Liver (tissue), 9 donors: ENCODE measurements around the gene SP100. TPM values are rescaled to one million over a fixed set of nuclear protein-coding genes. Genes with fewer than 3 reads are reported as not detected.

Experiments
- DNase-seq: peaks from one replicate; pipeline ENCODE4 v3.0.0-alpha.2; 2017; ENCODE audit warnings: low spot score
- H3K27ac ChIP-seq, 2 donors: one replicate each; pipeline ENCODE4 v1.7.0; 2013; ENCODE audit warnings: inconsistent platforms in 2 of 2, low read length in 2 of 2, control low read depth in 1 of 2, low read depth in 1 of 2, mild to moderate bottlenecking in 1 of 2
- H3K27me3 ChIP-seq, 4 donors: one replicate each; pipeline versions ENCODE4 v1.6.1 to v1.7.0; 2013; ENCODE audit warnings: low read length in 3 of 4, inconsistent platforms in 1 of 4, mild to moderate bottlenecking in 1 of 4, moderate library complexity in 1 of 4; ENCODE audit not compliant: control insufficient read depth in 4 of 4, insufficient read depth in 4 of 4
- H3K36me3 ChIP-seq, 4 donors: one replicate each; pipeline versions ENCODE4 v1.6.1 to v1.7.0; 2013; ENCODE audit warnings: low read length in 3 of 4, mild to moderate bottlenecking in 3 of 4, low read depth in 1 of 4, moderate library complexity in 1 of 4; ENCODE audit not compliant: control insufficient read depth in 4 of 4, insufficient read depth in 3 of 4
- H3K4me1 ChIP-seq, 4 donors: one replicate each; pipeline versions ENCODE4 v1.6.1 to v1.7.0; 2013; ENCODE audit warnings: low read length in 3 of 4, mild to moderate bottlenecking in 3 of 4, moderate library complexity in 1 of 4; ENCODE audit not compliant: control insufficient read depth in 4 of 4, insufficient read depth in 4 of 4
- H3K4me3 ChIP-seq, 3 donors: one replicate each; pipeline versions ENCODE4 v1.6.1 to v1.7.0; 2013; ENCODE audit warnings: low read length in 3 of 3, control low read depth in 1 of 3, low read depth in 1 of 3, mild to moderate bottlenecking in 1 of 3
- H3K9ac ChIP-seq, 2 donors: one replicate each; pipeline ENCODE4 v1.7.0; 2013; ENCODE audit warnings: low read length in 2 of 2, mild to moderate bottlenecking in 2 of 2, moderate library complexity in 2 of 2, control low read depth in 1 of 2, low read depth in 1 of 2
- H3K9me3 ChIP-seq, 4 donors: one replicate each; pipeline versions ENCODE4 v1.6.1 to v1.7.0; 2013; ENCODE audit warnings: low read length in 3 of 4; ENCODE audit not compliant: control insufficient read depth in 4 of 4
- ATF3 ChIP-seq: IDR thresholded peaks from 2 replicates; pipeline ENCODE4 v1.6.1; 2016; ENCODE audit warnings: antibody characterized with exemption
- CTCF ChIP-seq: fragments of 150-350 bp; IDR thresholded peaks from 2 replicates; pipeline ENCODE4 v1.5.1; 2017; ENCODE audit warnings: improper control_type of control experiment, low read depth, low read length; ENCODE audit not compliant: missing input control
- FOXA1 ChIP-seq: IDR thresholded peaks from 2 replicates; pipeline ENCODE4 v1.6.1; 2016; ENCODE audit warnings: antibody characterized with exemption
- GABPA ChIP-seq, 2 donors: IDR thresholded peaks in 1 of 2; conservative IDR thresholded peaks in 1 of 2; 2 replicates each; pipeline ENCODE4 v1.6.1; 2016; ENCODE audit warnings: antibody characterized with exemption in 2 of 2, mild to moderate bottlenecking in 1 of 2, moderate library complexity in 1 of 2
- HNF4G ChIP-seq: IDR thresholded peaks from 2 replicates; pipeline ENCODE4 v1.6.1; 2016; ENCODE audit warnings: antibody characterized with exemption
- JUND ChIP-seq, 2 donors: IDR thresholded peaks; 2 replicates each; pipeline ENCODE4 v1.6.1; 2016; ENCODE audit warnings: antibody characterized with exemption in 2 of 2
- NR2F2 ChIP-seq: IDR thresholded peaks from 2 replicates; pipeline ENCODE4 v1.6.1; 2016; ENCODE audit warnings: antibody characterized with exemption
- RXRA ChIP-seq, 2 donors: IDR thresholded peaks; 2 replicates each; pipeline ENCODE4 v1.6.1; 2017 to 2018; ENCODE audit warnings: antibody characterized with exemption in 2 of 2, mild to moderate bottlenecking in 1 of 2
- SP1 ChIP-seq: IDR thresholded peaks from 2 replicates; pipeline ENCODE4 v1.6.1; 2018; ENCODE audit warnings: antibody characterized with exemption, mild to moderate bottlenecking
- TAF1 ChIP-seq: conservative IDR thresholded peaks from 2 replicates; pipeline ENCODE4 v1.6.1; 2016; ENCODE audit warnings: antibody characterized with exemption, mild to moderate bottlenecking
- YY1 ChIP-seq: IDR thresholded peaks from 2 replicates; pipeline ENCODE4 v1.6.1; 2016; ENCODE audit warnings: antibody characterized with exemption, mild to moderate bottlenecking
- WGBS: extraction: QIAGEN DNeasy Blood & Tissue Kit; methylation state at CpG from one replicate; pipeline ENCODE4 v1.1.7; 2013; 5-methylcytosine and 5-hydroxymethylcytosine counted together
- polyA plus RNA-seq, 2 donors: library from polyadenylated mRNA; stranded (reverse) in 1 of 2; unstranded in 1 of 2; fragments of 200-250 nt in 1 of 2; fragments of >200 nt in 1 of 2; fragmentation: Nextera tagmentation in 1 of 2; extraction: Ambion mirVana in 1 of 2; gene quantifications; one replicate each; pipeline versions ENCODE4 v1.2.1 to v1.2.3, GENCODE V29; 2013 to 2015
- total RNA-seq, 2 donors: library from RNA; depleted of rRNA; stranded (reverse); fragments of >200 nt; gene quantifications; one replicate each; pipeline ENCODE4 v1.2.3, GENCODE V29; 2014
- TF ChIP-seq, protein P1 (sequence below): IDR thresholded peaks from 2 replicates; pipeline ENCODE4 v1.6.1; 2016; ENCODE audit warnings: antibody characterized with exemption
- TF ChIP-seq, protein P2 (sequence below): IDR thresholded peaks from 2 replicates; pipeline ENCODE4 v1.6.1; 2016; ENCODE audit warnings: antibody characterized with exemption, mild to moderate bottlenecking
- TF ChIP-seq, protein P3 (sequence below): IDR thresholded peaks from 2 replicates; pipeline ENCODE4 v1.6.1; 2016; ENCODE audit warnings: antibody characterized with exemption
- donor health status: healthy.
- donor health status: healthy.
- donor health status: healthy.
- donor health status: healthy.
- donor health status: healthy.

SP100 gene
- total and polyA plus RNA-seq, 4 donors, result 21.9 to 45.5 (median 33.1) TPM

DNA sequence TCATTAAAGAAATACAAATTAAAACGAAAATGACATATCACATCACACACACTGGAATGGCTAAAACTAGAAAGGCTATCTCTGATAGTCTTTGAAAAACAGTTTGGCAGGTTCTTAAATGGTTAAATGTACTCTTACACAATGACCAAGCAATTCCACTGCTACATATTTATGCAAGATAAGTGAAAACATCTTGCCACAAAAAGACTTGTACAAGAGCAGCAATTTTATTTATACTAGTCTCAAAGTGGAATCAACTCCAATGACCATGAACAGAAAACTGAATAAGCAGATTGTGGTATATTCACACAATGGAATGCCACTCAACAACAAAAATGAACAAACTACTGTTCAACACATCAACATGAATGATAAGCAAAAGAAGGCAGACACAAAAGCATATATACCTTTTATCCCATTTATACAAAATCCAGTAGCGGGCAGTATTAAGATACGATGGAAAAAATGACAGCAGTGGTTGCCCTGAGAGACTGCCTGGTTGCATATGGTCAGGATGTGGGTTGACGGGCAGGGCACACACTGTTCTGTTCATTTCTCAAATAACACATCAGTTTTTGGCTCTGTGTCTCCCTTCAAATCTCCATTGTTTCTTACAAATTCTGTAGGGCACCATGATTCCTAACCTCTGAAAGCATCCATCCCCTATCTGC lies 25.4 kb downstream of the SP100 start:
- TF ChIP-seq JUND (IDR thresholded peaks at IDR 0.05), result peak; percentile 44 to 48
- TF ChIP-seq, protein P1, sequence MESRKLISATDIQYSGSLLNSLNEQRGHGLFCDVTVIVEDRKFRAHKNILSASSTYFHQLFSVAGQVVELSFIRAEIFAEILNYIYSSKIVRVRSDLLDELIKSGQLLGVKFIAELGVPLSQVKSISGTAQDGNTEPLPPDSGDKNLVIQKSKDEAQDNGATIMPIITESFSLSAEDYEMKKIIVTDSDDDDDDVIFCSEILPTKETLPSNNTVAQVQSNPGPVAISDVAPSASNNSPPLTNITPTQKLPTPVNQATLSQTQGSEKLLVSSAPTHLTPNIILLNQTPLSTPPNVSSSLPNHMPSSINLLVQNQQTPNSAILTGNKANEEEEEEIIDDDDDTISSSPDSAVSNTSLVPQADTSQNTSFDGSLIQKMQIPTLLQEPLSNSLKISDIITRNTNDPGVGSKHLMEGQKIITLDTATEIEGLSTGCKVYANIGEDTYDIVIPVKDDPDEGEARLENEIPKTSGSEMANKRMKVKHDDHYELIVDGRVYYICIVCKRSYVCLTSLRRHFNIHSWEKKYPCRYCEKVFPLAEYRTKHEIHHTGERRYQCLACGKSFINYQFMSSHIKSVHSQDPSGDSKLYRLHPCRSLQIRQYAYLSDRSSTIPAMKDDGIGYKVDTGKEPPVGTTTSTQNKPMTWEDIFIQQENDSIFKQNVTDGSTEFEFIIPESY, result no peak
- TF ChIP-seq SP1, result peak; percentile 46
- no peak for TF ChIP-seq ATF3
- no peak for TF ChIP-seq FOXA1
- no peaks in the 10 kb centered on the region for H3K27me3 ChIP-seq
- peaks cover 0 to 2% (median under 1%) of the 10 kb centered on the region in 4 donors for H3K9me3 ChIP-seq
- WGBS, result 75% methylated on average over 4 of the region's 4 CpGs
- no peak overlapping the region for H3K9ac ChIP-seq
- DNase-seq, result no peak
- peaks cover 0 to 2% (median under 1%) of the 10 kb centered on the region in 4 donors for H3K4me1 ChIP-seq
- H3K27ac ChIP-seq, result no peak overlapping the region
- H3K36me3 ChIP-seq, result peaks cover 5 to 22% (median 10%) of the 10 kb centered on the region in 4 donors
- H3K4me3 ChIP-seq, result no peak overlapping the region

GRCh38 chr2:230443541-230443940 lies 27.5 kb downstream of the SP100 start:
- Histone ChIP-seq H3K36me3 (peaks cover 7 to 38% (median 23%) of the 10 kb centered on the region in 4 donors), H3K9ac (no peak overlapping the region), H3K27me3 (no peaks in the 10 kb centered on the region), H3K9me3 (no peaks in the 10 kb centered on the region), H3K27ac (no peak overlapping the region), H3K4me3 (no peak overlapping the region), H3K4me1 (peaks cover 0 to 2% (median under 1%) of the 10 kb centered on the region in 4 donors)
- TF ChIP-seq TAF1 (no peak), CTCF (no peak)
- WGBS, result 97% methylated on average over 2 of the region's 2 CpGs
- no peak for DNase-seq

DNA sequence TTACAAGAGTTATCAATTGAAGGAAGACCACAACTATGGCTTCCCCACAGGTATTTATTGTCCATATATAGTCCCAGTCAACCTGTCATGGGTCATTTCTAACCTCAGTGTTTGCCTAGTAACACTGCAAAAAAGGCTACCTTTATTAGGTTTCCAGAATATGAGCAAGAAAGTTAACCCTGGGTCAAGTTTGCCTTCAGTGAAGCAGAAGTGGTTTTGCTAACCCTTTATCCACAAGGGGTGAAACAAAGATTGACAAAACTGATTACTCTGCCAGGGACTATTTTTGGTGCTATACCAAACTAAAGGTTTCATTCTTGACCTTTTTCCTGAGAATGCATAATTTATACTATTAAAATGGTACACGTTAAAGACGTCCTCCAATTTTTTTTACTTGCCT lies 28.8 kb downstream of the SP100 start:
- H3K4me1 ChIP-seq, result peaks cover 0 to 2% (median under 1%) of the 10 kb centered on the region in 4 donors
- DNase-seq, result no peak
- WGBS, result 87% methylated on average over 2 of the region's 2 CpGs
- no peaks in the 10 kb centered on the region for H3K27me3 ChIP-seq
- H3K36me3 ChIP-seq, result peaks cover 14 to 50% (median 31%) of the 10 kb centered on the region in 4 donors
- no peak overlapping the region for H3K27ac ChIP-seq
- H3K9ac ChIP-seq, result no peak overlapping the region
- H3K4me3 ChIP-seq, result no peak overlapping the region
- no peaks in the 10 kb centered on the region for H3K9me3 ChIP-seq
- TF ChIP-seq, protein P2, sequence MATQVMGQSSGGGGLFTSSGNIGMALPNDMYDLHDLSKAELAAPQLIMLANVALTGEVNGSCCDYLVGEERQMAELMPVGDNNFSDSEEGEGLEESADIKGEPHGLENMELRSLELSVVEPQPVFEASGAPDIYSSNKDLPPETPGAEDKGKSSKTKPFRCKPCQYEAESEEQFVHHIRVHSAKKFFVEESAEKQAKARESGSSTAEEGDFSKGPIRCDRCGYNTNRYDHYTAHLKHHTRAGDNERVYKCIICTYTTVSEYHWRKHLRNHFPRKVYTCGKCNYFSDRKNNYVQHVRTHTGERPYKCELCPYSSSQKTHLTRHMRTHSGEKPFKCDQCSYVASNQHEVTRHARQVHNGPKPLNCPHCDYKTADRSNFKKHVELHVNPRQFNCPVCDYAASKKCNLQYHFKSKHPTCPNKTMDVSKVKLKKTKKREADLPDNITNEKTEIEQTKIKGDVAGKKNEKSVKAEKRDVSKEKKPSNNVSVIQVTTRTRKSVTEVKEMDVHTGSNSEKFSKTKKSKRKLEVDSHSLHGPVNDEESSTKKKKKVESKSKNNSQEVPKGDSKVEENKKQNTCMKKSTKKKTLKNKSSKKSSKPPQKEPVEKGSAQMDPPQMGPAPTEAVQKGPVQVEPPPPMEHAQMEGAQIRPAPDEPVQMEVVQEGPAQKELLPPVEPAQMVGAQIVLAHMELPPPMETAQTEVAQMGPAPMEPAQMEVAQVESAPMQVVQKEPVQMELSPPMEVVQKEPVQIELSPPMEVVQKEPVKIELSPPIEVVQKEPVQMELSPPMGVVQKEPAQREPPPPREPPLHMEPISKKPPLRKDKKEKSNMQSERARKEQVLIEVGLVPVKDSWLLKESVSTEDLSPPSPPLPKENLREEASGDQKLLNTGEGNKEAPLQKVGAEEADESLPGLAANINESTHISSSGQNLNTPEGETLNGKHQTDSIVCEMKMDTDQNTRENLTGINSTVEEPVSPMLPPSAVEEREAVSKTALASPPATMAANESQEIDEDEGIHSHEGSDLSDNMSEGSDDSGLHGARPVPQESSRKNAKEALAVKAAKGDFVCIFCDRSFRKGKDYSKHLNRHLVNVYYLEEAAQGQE, result no peak
- TF ChIP-seq NR2F2, result no peak
- TF ChIP-seq, protein P3, sequence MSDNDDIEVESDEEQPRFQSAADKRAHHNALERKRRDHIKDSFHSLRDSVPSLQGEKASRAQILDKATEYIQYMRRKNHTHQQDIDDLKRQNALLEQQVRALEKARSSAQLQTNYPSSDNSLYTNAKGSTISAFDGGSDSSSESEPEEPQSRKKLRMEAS, result no peak
- no peak for TF ChIP-seq RXRA (IDR thresholded peaks at IDR 0.05)
- no peak for TF ChIP-seq YY1
- no peak for TF ChIP-seq GABPA (IDR thresholded peaks at IDR 0.05 in 1 of 2, conservative IDR thresholded peaks at IDR 0.05 in 1 of 2)
- TF ChIP-seq HNF4G, result no peak
- TF ChIP-seq CTCF, result no peak
- no peak for TF ChIP-seq ATF3
